ENCODE measurements around the gene AKNAD1. TPM values are rescaled to one million over a fixed set of nuclear protein-coding genes. Genes with fewer than 3 reads are reported as not detected.

AKNAD1 gene
- total and polyA plus RNA-seq, 10 of the 15 experiments (the other 5 are each of a cell fraction or from before 2014, with no cell fraction given), result 0.05 to 0.13 (median 0.10) TPM; not detected in 7

- no peaks in the 10 kb centered on the region; a peak in 2 of 4 replicates for H3K27me3 ChIP-seq (replicated peaks in 1 of 2; ENCODE audit: control insufficient read depth in 2 of 2, insufficient read depth in 2 of 2, low read length in 1 of 2)
- no peak overlapping the region for H3K9ac ChIP-seq (ENCODE audit: control insufficient read depth, insufficient read depth, low read length)
- in situ Hi-C loops (cut with MboI) (no loop called here), intact Hi-C loops (cut with micrococcal nuclease; ENCODE audit: unreplicated experiment) (no loop called here)
- TF ChIP-seq RAD21 (IDR thresholded peaks at IDR 0.05; ENCODE audit: insufficient read depth, low read depth, low read length), result no peak
- H3K36me3 ChIP-seq (ENCODE audit: control insufficient read depth in 2 of 2, insufficient read depth in 2 of 2, low read length in 1 of 2), result no peaks in the 10 kb centered on the region
- RAD21 ChIA-PET (ENCODE audit: unreplicated experiment), result no interaction called here
- POLR2A ChIA-PET, result no interaction called here
- ATAC-seq (no peak), DNase-seq (ENCODE audit: low read depth, low spot score) (no peak), FAIRE-seq (no peak)
- no peaks in the 10 kb centered on the region for H3K9me3 ChIP-seq (replicated peaks; ENCODE audit: control insufficient read depth, insufficient read depth, low read length)
- H3K4me3 ChIP-seq, result no peak overlapping the region
- SMC1A ChIA-PET (ENCODE audit: uncharacterized antibody, unreplicated experiment), result interaction anchor here (0.6 to 1.9 kb wide), 6 partner anchors 9 to 60 kb away, joined by 4 to 5 read pairs (median 4); no protein-coding TSS in a partner anchor
- no peak overlapping the region for H3K27ac ChIP-seq (ENCODE audit: control insufficient read depth, insufficient read depth)
- CTCF ChIA-PET, result interaction anchor here (1.0 to 2.4 kb wide), 3 partner anchors 12 to 47 kb away, joined by 3 to 10 read pairs (median 4); no protein-coding TSS in a partner anchor
- H3K4me1 ChIP-seq (ENCODE audit: control insufficient read depth, insufficient read depth, low read length), result no peaks in the 10 kb centered on the region
- no peaks in the 10 kb centered on the region for H3K79me2 ChIP-seq (ENCODE audit: control insufficient read depth, insufficient read depth, low read length)
- H3K4me2 ChIP-seq (ENCODE audit: control insufficient read depth, insufficient read depth), result no peak overlapping the region
- WGBS (ENCODE audit: insufficient coverage, insufficient replicate concordance, low lambda C conversion rate, missing lambda C conversion rate), result 35% methylated on average over 7 of the region's 7 CpGs
- H4K20me1 ChIP-seq (ENCODE audit: control insufficient read depth, insufficient read depth), result no peaks in the 10 kb centered on the region
- no peak overlapping the region for H2AFZ ChIP-seq (ENCODE audit: control insufficient read depth, low read depth, low read length)
- no TSS peak for BruUV-seq (replicated peaks)
Measured at GRCh38 chr1:108852221-108852975, 4.5 kb downstream of the AKNAD1 start.

GRCh38 chr1:108851567-108851966, 5.3 kb downstream of the AKNAD1 start:
- H3K4me3 ChIP-seq, result no peak overlapping the region
- SMC1A ChIA-PET (ENCODE audit: uncharacterized antibody, unreplicated experiment), result interaction anchor here (1.1 to 1.9 kb wide), 3 partner anchors 10 to 12 kb away, joined by 4 to 5 read pairs (median 4); no protein-coding TSS in a partner anchor
- H3K79me2 ChIP-seq (ENCODE audit: control insufficient read depth, insufficient read depth, low read length), result no peaks in the 10 kb centered on the region
- in situ Hi-C loops (cut with MboI) (no loop called here), intact Hi-C loops (cut with micrococcal nuclease; ENCODE audit: unreplicated experiment) (no loop called here)
- H4K20me1 ChIP-seq (ENCODE audit: control insufficient read depth, insufficient read depth), result no peaks in the 10 kb centered on the region
- no peak overlapping the region for H2AFZ ChIP-seq (ENCODE audit: control insufficient read depth, low read depth, low read length)
- 53% methylated on average over 4 of the region's 4 CpGs for WGBS (ENCODE audit: insufficient coverage, insufficient replicate concordance, low lambda C conversion rate, missing lambda C conversion rate)
- no peaks in the 10 kb centered on the region; a peak in 2 of 4 replicates for H3K27me3 ChIP-seq (replicated peaks in 1 of 2; ENCODE audit: control insufficient read depth in 2 of 2, insufficient read depth in 2 of 2, low read length in 1 of 2)
- FAIRE-seq (no peak), ATAC-seq (no peak), DNase-seq (ENCODE audit: low read depth, low spot score) (no peak)
- H3K9me3 ChIP-seq (replicated peaks; ENCODE audit: control insufficient read depth, insufficient read depth, low read length), result no peaks in the 10 kb centered on the region
- no peak overlapping the region for H3K4me2 ChIP-seq (ENCODE audit: control insufficient read depth, insufficient read depth)
- RAD21 ChIA-PET (ENCODE audit: unreplicated experiment), result no interaction called here
- no TSS peak for BruUV-seq (replicated peaks)
- H3K36me3 ChIP-seq (ENCODE audit: control insufficient read depth in 2 of 2, insufficient read depth in 2 of 2, low read length in 1 of 2), result no peaks in the 10 kb centered on the region
- CTCF ChIA-PET, result interaction anchor here (1.0 to 2.4 kb wide), 5 partner anchors 11 to 48 kb away, joined by 3 to 10 read pairs (median 4); no protein-coding TSS in a partner anchor
- no peak overlapping the region for H3K27ac ChIP-seq (ENCODE audit: control insufficient read depth, insufficient read depth)
- H3K9ac ChIP-seq (ENCODE audit: control insufficient read depth, insufficient read depth, low read length), result no peak overlapping the region
- TF ChIP-seq SRF (IDR thresholded peaks at IDR 0.05; ENCODE audit: low read depth in 2 of 2, low read length in 2 of 2) (no peak), SMAD5 (IDR thresholded peaks at IDR 0.05; ENCODE audit: low read depth) (no peak), ZNF274 (IDR thresholded peaks at IDR 0.05; ENCODE audit: insufficient read depth, insufficient read length) (no peak), DPF2 (IDR thresholded peaks at IDR 0.05) (no peak), JUNB (IDR thresholded peaks at IDR 0.05) (no peak), RCOR1 (conservative IDR thresholded peaks at IDR 0.05; ENCODE audit: low read depth, low read length) (no peak), TARDBP (IDR thresholded peaks at IDR 0.05; ENCODE audit: borderline replicate concordance) (no peak), E2F8 (IDR thresholded peaks at IDR 0.05; ENCODE audit: low read depth, partially characterized antibody) (no peak), NR2C1 (IDR thresholded peaks at IDR 0.05) (no peak)
- no peaks in the 10 kb centered on the region for H3K4me1 ChIP-seq (ENCODE audit: control insufficient read depth, insufficient read depth, low read length)
- POLR2A ChIA-PET, result no interaction called here

Data from GM12878 (cell line).